HG03039 (cell line): ENCODE results near the gene SET.

Source experiments
- ATAC-seq: cut with Tn5 transposase; IDR thresholded peaks from one replicate; pipeline ENCODE4 v1.9.1; 2021; ENCODE audit warnings: mild to moderate bottlenecking, moderate library complexity; ENCODE audit not compliant: unreplicated experiment

Gene SET

GRCh38 chr9:128707446-128707845 lies 18.4 kb downstream of the SET start:
- no peak for ATAC-seq

DNA sequence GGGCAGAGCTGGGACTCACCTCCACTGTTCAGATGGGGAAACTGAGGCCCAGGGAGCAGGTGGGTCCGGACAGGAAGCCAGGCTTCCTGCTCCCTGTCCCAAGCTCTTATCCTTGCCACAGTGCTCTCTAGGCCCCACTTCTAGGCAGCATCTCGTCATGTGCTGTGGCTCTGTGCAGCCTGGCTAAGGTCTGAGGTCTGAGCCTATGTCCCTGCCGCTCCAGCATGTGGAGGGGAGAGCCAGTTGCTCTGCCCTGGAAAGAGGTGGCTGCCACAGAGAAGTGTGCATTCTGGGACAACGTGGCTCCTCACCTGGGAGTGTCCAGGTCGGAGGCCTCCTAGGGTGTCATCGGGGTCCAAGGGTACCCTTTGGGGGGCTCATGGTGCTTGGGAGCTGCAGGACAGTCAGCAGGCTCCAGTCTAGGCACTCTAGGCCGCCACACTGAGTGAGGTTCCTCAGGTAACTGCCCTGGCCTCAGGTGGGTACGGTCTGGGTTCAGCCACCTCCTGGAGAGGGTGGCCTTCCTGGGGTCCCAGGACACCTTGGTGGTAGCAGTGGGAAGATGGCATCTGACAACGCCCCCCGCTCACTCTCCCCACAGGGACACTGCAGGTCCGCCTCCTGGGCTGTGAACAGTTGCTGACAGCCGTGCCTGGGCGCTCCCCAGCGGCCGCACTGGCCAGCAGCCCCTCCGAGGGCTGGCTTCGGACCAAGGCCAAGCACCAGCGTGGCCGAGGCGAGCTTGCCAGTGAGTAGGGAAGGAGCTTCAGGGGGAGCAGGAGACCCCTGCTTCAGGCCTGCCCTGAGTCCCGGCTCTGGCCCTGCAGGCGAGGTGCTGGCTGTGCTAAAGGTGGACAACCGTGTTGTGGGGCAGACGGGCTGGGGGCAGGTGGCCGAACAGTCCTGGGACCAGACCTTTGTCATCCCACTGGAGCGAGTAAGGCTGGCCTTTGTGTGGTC lies 23.7 kb downstream of the SET start:
- ATAC-seq, result no peak

GRCh38 chr9:128713411-128713780 lies 24.4 kb downstream of the SET start:
- ATAC-seq, result no peak

GRCh38 chr9:128713941-128714573 lies 25.0 kb downstream of the SET start:
- ATAC-seq, result no peak

- ATAC-seq, result no peak
Observed at GRCh38 chr9:128714586-128715435, 25.8 kb downstream of the SET start.

GRCh38 chr9:128715436-128715750 lies 26.4 kb downstream of the SET start:
- ATAC-seq, result no peak

DNA sequence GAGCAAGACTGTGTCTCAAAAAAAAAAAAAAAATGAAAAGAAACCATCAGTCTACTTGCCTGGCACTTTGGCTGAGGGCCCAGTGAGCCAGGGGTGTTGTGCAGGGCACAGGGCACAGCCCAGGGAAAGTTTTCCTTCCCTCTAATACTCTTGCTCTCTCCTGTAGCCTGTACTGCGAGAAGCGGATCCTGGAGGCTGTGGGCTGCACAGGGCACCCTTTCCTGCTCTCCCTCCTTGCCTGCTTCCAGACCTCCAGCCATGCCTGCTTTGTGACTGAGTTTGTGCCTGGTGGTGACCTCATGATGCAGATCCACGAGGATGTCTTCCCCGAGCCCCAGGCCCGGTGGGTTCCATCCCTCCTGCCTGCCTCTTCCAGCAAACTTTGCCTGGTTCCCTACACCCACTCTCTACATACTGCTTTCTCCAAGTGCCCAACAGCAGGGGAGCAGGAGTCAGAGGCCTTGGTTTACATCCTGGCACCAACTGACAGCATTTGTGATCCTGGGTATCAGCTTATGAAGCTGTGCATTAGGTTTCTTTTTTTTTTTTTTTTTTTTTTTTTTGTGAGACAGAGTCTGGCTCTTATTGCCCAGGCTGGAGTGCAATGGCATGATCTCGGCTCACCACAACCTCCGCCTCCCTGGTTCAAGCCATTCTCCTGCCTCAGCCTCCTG lies 27.7 kb downstream of the SET start:
- no peak for ATAC-seq

DNA sequence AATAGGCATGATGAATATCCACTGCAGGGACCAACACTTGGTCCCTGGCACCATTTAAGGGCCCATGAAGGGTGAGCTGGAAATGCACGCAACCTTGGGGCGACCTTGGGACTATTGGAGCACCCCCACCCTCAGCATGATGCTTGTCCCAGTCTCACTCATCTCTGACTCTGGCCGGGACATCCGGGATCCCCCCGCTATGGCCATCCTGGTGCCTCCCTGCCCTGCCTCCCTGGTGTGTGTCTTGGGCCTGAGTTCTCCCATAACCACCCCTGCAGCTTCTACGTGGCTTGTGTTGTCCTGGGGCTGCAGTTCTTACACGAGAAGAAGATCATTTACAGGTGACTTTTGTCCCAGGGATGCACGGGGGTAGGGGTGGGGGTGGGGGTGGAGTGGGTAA lies 29.0 kb downstream of the SET start:
- ATAC-seq, result no peak

DNA sequence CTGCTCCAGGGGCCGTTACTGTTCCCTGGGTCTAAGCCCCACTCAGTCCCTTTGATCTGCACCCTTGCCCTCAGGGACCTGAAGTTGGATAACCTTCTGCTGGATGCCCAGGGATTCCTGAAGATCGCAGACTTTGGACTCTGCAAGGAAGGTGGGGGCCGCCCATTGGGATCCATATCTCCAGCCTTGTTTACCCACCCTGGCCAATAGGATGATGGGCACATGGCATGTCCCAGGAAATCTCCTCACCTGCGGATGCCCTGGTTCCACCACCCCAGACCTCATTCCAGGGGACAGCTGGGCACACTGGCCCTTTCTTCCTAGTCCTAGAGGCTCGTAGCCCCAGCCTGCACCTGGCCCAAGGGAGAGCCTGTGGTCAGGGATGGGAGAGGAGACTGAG lies 29.5 kb downstream of the SET start:
- no peak for ATAC-seq

GRCh38 chr9:128719919-128720605 lies 31.0 kb downstream of the SET start:
- no peak for ATAC-seq

DNA sequence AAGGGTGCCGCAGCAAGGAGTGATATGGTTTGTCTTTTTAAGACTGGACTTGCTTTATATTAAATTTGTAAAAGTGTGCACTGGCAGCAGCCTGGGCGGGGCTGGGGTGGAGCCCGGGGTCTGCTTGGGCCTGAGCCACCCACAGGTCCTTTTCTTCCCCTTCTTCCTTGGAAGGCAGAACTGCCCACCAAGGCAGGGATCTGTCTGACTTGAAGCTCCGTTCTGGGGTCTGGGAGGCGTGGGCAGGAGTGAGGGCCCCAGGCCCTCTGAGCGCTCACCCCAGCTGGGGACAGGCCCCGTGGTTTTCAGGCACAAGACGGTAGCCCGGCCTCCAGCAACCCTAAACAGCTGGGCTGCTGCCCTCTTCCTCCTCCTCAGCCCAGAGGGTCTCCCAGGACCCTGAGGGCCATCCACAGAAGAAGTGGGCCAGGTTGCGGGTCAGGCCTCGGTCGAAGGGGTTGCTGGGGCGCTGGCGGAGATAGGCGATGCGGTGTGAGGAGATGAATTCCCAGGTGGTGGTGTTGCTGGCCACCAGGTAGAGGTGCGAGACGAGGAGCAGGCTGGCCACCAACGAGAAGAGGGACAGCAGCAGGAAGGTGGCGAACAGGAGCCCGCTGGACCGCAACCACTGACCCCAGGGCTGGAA lies 31.9 kb downstream of the SET start:
- no peak for ATAC-seq

DNA sequence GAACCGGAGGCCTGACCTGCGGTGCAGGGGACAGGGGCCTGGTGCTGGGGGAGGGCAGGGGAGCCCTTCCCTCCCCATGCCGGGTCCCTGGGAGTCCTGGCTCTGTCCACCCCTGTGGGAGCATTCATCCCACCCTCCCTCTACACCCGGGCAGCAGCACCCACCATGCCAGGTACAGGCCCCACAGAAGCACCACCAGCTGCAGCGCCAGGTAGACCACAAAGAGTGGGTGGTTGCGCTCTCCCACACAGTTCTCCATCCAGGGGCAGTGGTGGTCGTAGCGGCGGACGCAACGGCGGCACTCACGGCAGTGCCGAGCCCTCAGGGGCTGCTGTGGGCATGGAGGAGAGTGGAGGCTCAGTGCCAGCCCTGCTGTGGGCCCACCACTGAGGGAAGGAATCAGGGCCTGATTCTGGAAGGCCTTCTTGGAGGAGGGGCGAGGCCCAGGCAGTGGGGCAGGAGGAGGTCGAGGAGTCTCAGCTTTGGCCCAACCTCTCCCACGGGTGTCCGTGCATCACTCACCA lies 32.5 kb downstream of the SET start:
- no peak for ATAC-seq

DNA sequence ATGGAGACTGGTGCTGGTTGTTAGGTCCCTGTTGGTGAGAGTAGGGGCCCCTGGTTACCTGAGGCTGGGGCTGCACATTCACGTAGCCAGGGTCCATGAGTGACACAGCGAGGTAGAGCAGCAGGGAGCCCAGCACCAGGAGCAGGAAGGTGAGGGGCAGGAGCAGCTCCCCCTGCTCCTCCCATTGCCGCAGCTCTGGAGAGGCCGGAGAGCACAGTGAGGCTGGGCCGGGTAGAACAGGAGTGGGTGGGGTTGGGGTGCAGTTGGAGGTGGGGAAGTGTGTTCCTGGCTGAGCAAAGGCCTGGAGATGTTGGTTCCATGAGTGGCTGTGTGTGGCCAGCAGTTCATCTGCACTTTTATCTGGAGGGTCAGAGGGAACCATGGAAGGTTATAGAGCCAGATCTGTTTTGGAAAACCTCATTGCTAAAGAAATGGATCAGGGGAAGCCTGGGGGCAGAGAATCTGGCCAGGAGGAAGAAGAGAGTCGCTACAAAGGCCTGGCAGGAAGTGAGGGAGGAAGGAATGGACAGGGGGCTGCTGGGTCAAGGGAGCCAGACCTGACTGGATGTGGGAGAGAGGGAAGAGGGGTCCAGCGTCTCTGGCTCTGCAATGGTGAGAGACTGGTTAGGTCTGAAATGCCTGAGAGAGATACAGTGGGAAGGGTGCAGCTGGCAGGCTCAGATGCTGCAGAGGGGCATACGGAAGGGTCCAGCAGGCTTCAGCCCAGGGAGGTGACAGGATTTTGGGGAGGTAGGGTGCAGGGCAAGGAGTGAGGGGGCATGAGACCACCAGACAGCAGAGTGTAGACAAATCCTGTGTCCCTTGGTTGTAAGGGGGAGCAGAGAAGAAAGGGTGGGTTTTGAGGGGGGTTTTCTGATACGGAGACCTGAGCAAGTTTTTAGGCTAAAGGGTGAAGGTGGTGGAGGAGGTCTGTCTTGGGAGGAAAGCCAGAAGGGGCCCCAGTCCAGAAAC lies 33.6 kb downstream of the SET start:
- ATAC-seq, result no peak

- ATAC-seq, result no peak
Observed at GRCh38 chr9:128723352-128723865, 34.4 kb downstream of the SET start.

GRCh38 chr9:128723866-128724743 lies 35.1 kb downstream of the SET start, which contains the start of gene ZDHHC12:
TSS of gene ZDHHC12 (minus strand) at chr9:128724127. CDS start at chr9:128724093, 34 bp downstream.
- ATAC-seq, result peak; percentile 94

- ATAC-seq, result no peak
Observed at GRCh38 chr9:128724744-128725211, 35.8 kb downstream of the SET start.

GRCh38 chr9:128727640-128728248 lies 38.7 kb downstream of the SET start:
- ATAC-seq, result no peak
